HG02870 (cell line): ENCODE measurements around the gene ACTL7B.
"Not testable (repeated sequence)": the region's sequence is repeated elsewhere in the genome, so short reads cannot be mapped to it uniquely, and the experiment has no call there.

ENCODE experiments used
- ATAC-seq: cut with Tn5 transposase; IDR thresholded peaks from one replicate; pipeline ENCODE4 v1.9.1; 2021; ENCODE audit warnings: mild to moderate bottlenecking, moderate library complexity; ENCODE audit not compliant: unreplicated experiment

Gene ACTL7B

DNA sequence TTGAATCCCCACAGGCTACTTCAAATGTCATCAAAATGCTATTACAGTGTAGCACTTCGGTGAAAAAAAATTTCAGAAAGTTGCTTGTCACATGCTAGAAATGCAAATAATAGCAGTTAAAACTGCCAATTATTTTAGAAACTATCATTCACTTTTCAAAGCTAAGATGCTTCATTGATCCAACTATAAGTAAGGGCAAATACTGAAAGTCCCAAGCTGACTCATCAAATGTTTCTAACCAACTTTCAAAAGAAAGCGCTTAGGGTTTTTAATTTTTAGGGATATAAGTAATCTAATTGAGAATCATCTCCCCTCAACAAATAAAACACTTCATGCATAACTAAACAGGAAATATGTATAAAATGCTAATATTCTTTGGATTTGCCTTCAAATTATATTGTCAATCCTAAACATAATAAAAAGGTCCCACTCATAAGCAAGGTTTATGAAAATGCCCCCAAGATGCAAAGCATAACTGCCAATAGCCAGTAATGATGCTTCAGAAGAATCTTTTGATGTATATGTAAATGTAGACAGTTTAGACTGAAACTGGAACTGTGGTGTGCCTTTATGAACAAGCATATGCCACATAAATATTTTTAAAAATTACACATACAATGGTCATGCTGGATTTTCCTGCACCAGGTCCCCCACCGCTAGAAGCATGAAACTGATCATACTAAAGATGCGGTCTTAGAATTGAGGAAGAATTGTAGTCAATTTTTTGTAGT, 18.4 kb upstream of the ACTL7B start:
- ATAC-seq = no peak

DNA sequence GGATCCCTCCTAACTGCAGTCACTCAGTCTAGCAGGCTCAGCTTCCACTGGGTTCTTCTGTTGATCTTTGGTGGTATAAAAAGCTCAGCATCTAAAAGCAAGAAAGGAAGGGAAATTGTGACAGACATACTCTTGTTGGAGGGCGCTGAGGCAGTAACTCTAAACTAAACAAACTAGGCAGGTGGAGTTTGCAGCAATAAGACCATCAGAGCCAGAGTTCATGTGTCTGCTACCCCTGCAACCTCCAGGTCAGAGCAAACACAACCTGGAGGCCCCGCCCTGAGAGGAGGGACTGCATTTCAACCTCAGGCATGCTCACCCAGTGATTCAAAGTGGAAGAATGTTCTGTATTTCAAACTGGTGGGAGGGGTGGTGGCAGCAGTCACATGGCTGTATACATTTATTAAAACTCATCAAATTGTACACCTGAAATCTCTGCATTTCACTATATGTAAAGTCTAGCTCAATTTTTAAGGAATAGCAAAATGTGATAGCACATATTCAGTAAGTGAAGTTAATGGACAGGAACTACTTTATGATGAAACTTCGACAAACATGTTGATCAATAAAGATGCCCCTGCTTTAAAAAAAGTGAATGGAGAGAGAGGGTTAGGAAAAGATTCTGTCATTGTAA, 13.4 kb upstream of the ACTL7B start:
- ATAC-seq = no peak

DNA sequence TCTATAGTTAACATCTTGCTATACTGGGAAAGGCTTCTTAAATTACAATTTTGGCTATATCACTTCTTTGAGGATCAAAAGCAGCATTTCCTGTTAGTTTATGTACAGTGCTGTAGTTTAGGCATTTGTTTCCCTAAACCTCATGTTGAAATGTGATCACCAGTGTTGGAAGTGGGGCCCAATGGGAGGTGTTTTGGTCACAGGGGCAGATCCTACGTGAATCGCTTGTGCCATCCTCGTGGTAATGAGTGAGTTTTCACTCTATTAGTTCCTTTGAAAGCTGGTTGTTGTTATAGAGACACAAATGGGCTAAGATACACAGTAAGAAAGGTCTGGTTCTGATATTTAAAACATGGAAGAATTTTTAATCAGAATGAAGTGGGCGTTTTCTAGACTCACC, 12.0 kb upstream of the ACTL7B start:
- ATAC-seq = no peak

DNA sequence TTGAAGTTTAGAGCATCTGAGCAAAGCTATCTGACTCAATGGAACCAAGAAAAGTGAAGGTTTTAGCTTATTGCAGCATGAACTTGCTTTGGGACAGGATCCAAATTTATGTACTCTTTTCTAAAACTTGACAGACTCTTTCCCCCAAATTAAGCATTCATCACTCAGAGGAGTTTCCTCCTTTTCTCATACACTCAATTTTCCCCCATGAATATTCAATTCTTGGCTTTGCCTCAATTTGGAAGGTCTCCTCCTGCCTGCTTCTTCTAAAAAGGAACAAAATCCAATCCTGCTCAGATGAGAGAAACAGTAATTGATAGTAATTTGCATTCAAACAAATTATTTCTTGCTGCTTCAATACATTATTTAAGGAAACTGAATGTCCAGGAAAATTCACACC, 11.3 kb upstream of the ACTL7B start:
- no peak for ATAC-seq

DNA sequence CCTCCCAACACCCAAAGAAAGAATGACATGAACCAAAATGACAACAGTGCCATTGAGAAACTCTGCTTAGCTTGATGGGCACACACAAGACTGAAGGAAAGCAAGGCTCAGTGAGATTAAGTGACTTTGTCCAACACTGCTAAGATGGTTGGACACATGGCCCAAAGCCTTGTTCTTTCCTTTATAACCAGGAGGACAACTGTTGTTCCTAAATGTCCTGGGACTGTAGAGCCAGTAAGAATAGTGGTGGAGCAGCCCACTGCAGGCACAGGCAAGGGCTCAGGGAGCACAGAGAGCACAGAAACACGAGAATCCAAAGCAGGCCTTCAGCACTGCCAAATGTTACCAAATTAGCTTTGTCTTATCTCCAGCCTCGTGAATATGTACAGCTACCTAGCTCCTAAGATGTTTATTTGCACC, 10.2 kb upstream of the ACTL7B start:
- ATAC-seq = no peak

DNA sequence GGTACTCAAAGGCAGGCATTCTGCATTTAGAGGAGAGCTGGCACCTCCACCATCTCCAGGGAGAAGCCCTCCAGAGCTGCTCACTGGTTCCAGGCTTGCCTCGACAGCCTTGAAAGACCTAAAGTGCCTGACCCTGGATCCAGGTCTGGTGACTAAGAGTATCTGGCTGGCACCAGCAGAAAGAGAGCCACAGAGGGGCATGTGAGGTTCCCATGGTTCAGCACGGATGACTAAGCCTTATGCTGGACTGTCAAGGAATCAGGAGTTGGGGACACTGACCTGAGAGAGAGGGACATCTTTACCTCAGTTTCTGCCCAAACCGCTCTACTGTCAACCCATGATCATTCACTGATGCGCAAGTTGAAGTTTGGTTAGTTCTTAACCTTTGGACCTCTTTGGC, 9.3 kb upstream of the ACTL7B start:
- ATAC-seq = no peak

DNA sequence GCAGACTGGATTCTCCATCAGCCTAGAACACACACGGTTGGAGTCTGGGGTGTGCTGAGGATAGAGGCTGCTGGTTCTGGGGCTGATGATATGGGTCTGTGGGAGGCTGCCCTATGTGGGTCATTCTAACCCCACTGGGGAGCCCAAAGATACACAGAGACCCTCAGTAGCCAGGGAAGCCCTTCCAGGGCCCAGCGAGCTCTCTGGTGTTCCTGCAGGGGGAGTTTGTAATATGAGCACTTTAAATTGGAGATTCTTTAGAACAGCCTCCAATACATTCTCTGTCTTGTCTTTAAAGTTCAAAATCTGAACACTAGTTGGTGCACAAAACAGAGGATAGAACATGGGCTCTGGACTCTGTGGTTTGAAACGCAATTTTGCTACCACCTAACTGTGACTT, 8.7 kb upstream of the ACTL7B start:
- ATAC-seq = no peak

DNA sequence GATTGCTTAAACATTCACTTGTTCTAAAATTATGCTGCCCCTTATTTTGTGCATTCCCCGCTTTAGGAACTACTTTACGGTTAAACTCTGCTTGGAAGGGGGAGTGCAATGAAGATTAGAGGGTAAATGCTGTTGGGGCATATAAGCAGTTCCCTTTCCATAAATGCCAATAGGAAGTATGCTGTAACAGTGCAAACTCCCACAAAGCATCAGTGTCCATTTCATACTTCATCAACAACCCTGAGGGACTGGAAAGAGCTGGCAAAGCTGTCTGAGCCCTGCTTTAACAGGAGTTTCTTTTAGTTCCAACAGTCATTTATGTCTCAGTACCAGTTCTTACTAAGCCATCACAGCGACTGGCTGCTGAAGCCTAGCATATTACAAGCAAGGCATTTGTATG, 8.1 kb upstream of the ACTL7B start:
- ATAC-seq = no peak

DNA sequence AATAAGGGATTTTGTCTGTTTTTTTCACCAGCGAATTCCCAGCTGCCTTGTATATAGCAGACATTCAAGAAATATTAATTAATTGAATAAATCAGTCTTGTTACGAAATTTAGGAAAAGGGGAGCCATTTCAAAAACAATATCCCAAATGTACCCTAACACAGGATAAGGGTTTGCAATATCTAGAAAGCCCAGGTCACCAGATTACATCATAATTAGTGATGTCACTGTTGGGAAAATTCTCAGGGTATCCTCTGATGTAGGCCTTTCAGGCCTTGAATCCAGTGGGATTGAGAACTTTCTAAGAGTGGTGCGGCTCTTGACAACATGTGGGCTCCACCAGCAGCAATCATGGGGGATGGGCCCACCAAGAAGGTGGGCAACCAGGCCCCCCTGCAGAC, 6.2 kb upstream of the ACTL7B start, which contains the start of gene ACTL7A:
Gene ACTL7A, plus strand, starts transcription at position 270 of the 400 bp plus-strand sequence. Its CDS starts 57 bp downstream, at position 327.
- ATAC-seq = no peak

DNA sequence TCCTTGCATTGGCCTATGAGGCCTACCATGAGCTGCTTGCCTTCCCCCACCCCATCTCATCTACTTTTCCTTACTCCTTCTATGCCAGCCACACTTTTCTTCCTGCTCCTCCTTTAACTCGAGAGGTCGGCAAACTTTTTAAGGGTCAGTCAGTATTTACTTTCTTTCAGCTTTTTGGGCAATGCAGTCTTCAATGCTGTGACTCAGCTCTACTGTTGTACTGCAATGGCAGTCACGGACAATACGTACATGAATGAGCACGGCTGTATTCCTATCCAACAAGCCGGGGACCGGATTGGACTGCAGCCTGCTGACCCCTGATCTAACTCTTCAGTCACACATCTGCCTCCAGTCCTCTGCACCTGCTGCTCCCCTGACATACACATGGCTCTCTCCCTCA, 5.7 kb upstream of the ACTL7B start:
- no peak for ATAC-seq

DNA sequence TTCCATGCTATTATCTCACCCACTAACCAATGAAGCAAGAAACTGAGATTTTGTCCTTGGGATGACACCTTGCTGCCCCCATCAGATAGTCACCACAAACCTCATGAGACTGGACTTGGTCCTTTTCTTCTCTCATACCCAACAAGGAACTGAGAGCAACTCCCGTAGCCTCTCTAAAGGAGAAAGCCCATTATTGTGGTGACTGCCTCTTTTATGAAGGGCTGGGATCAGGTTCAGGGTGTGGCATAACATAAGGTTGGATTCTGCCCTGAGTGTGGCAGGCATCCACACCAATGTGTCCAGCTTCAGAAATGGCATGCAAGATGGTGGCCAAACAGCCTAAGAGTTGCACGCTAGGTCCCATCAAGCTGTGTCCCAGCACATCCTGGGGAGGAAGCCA, 5.0 kb upstream of the ACTL7B start:
- no peak for ATAC-seq

DNA sequence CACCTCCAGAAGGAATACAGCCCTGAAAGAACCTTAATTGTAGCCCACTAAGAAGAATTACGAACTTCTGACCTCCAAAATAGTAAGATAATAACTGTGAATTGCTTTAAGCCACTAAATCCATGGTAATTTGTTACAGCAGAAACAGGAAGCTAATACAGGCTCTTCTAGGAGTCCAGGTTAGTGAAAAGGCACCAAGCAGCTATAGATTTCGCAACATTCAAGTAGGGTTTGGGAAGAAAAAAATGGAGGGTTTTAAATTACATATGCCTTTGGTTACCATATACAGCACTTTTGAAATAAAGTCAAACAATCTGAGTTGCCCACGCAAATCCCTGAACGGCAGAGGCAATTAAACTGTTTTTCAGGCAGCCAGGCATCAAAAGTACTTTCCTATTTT, 4.6 kb upstream of the ACTL7B start:
- ATAC-seq = no peak

DNA sequence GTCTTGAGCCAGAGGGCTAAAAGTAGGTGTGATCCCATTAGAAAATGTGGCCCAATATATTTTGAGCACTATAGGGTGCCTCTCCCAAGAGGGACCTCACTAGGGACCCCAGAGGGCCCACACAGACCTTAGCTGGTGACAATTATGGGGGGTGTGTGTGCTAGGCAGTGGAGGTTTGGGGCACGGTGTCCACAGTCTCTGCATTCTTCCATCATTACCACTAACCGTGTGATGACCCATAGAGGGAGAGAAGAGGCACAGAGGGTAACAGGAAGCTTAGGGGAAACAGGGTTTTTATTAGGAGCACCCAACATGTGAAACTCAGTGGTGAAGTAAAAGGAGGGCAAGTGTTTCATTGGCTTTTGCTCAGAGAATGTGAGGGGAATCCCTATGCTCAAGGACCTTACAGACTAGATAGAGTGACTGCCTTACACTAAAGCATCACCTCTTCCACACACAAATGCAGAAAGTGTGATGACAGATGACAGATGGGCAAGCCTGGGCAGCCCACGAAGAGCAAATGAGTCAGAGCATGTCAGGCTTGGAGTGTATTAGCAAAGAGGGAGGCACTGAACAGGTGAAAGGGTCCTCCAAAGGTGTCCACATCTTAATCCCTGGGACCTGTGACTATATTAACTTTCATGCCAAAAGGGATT, 3.8 kb upstream of the ACTL7B start:
- ATAC-seq = peak; percentile 49

DNA sequence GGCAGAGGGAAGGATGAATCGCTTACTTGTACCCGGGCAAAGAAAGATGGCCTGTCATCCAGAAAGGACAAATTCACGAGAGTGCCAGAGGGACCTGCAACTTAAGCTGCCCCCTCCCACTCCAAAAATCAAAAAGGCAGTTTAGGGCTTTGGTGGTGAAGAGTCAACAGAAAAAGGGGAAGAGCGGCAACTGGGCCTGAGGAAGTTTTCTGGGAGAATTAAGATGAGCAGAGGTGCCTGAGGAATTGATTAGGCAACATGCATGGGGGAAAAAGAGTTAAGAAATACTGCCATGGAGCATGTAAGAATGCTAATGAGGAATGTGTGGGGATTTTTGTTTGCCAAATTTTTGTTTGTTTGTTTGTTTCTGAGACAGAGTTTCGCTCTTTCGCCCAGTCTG, 1.8 kb upstream of the ACTL7B start:
- ATAC-seq = no peak

DNA sequence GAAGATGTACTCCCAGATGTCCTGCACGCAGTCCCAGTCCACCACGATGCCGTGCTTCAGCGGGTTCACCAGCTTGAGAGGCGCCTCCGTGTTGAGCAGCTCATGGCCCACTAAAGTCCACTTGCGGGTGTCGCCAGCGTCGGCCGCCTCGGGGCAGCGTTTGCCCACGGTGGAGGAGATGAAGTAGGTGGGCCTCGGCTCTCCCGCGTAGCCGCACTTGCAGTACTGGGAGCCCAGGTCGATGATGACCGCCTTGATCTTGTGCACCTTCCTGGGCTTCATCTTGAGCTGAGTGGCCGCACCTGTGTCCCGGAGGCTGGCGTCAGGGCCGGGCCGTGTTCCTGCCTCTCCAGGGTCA, 278 bp downstream of the ACTL7B start:
- no peak for ATAC-seq

DNA sequence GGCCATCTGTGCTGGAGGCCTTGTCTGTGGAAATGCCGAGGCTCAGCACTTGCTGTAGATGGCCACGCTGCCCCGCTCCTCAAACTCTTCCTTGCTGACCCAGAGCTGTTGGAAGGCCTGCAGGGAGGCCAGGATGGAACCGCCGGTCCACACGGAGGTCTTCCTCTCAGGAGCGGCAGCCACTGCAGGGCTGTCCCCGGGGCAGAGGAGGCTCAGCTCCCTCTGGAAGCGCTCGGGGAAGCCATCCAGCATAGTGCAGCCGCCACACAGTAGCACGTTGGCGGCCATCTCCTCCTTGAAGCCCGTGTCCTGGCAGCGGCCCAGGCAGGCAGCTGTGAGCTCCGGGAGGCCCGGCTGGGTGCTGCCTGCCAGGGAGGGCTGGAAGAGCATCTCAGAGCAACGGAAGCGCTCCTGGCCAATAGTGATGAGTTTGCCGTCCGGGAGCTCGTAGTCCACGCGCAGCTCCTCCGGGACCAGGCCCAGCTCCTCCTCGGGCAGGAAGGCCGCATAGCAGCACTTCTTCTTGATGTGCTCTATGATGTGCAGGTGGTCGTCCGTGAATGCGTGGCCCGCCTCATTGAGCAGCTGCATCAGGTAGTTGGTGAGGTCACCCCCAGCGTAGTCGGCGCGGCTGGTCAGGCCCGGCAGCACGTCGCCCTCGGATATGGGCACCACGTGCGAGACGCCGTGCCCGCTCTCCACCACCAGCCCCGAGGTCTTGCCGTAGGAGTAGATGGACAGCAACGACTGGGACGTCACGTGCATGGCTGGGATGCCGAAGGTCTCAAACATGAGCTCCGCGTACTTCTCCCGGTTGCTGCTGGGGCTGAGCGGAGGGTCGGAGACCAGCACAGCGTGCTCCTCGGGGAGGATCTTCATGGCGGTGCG, 901 bp downstream of the ACTL7B start:
- no peak for ATAC-seq

DNA sequence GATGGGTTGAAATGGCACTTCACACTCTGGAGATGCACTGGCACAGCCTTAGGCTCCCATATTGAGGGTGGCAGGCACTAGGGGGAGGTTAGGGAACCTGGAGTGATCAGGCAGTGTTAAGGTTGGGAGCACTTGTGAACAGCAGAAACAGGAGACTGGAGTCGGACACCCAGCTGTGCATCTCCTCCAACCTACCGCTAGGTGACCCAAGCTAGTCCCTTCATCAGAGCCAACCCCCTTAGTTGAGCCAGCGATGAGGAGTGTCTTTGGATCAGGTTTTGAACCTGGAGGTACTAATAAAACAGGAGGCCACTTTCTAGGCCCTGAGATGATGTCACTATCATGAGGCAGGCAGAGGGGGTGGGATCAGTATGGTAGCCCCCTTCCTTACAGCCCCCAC, 1.7 kb downstream of the ACTL7B start:
- no peak for ATAC-seq

DNA sequence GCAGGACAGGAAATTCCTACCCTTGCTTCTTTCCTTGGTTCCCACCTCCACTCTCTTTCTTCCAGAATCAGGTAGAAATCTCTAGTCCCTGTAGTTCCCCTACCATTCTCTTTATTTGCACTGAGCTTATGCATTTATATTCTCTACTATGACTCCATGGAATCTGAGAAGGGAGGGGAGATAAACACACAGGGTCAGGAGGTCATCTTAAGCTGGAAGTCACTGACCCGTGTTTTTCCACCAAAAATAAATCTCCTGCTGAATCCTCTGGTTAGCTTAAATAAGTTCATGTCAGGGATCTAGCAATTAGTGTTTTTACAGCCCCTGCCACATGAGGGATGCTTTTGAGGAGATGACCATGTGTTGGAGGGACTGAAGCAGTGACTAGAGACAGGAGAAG, 3.7 kb downstream of the ACTL7B start:
- ATAC-seq = no peak

DNA sequence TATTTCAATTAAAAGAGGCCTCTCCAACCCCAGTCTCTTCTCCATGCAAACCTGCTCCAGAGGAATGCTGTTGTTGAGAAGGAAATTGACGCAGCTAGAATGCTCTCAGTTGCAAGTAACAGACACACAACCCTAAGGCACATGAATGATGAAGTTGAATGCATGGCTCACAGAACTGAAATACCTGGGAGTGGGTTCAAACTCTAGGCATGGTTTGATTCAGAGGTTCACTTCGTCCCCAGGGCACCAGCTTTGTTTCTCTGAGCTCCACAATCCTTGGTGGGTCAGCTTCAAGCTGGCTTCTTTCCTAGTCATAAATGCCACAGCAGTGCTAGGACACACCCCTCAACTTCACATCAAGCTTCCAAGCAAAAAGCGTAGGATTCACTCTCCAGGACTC, 4.6 kb downstream of the ACTL7B start:
- ATAC-seq = no peak

DNA sequence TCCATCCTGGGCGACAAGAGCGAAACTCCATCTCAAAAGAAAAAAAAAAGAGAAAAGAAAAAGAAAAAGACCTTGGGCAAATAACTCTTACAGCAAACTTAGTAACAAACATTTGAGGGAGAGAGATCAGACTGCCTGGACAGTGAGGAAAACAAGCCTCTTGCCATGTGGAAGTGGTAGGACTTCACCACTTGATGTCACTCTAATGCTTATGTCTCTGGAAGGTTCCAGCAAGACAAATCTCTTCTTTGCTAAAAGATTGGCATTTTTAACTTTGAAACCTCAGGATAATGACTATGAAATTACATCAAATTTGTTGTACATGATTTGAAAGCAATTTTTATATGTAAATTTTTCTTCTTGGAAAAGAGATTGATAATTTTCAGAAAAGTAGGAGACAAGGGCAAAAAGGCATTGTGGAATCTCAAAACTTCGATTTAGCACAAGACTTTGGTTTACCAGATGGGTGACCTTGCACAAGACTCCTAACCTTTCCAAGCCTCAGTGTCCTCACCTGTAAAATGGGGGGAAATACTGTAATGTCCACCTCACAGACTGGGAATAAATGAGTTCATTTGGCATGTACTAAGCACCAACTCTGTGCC, 5.4 kb downstream of the ACTL7B start:
- no peak for ATAC-seq

DNA sequence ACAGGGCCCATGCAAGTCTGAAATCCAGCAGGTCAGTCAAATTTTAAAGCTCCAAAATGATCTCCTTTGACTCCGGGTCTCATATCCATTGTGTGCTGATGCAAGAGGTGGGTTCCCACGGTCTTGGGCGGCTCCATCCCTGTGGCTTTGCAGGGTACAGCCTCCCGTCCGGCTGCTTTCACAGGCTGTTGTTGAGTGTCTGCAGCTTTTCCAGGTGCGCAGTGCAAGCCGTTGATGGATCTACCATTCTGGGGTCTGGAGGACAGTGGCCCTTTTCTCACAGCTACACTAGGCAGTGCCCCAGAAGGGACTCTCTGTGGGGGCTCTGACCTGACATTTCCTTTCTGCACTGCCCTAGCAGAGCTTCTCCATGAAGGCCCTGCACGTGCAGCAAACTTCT, 7.5 kb downstream of the ACTL7B start:
- not testable (repeated sequence) for ATAC-seq
